MM.1S (cell line): ENCODE results near the gene TEKTIP1.

ENCODE experiments used
- DNase-seq: peaks from one replicate; pipeline ENCODE4 v3.0.0-alpha.2; 2015
- H2AFZ ChIP-seq: fragments of 300-600 bp; sonication (generic); 2 replicates; pipeline ENCODE4 v1.6.0; 2016; ENCODE audit warnings: antibody characterized with exemption, low read length
- H3F3A ChIP-seq: fragments of 300-600 bp; sonication (generic); 2 replicates; pipeline ENCODE4 v1.6.1; 2016; ENCODE audit warnings: mild to moderate bottlenecking, antibody characterized with exemption, low read length, moderate library complexity, mixed read lengths; ENCODE audit not compliant: insufficient read depth
- H3K27ac ChIP-seq: fragments of 300-600 bp; sonication (generic); 2 replicates; pipeline ENCODE4 v1.5.1; 2016; ENCODE audit warnings: mild to moderate bottlenecking, low read length
- H3K27me3 ChIP-seq: fragments of 300-600 bp; sonication (generic); replicated peaks from 2 replicates; pipeline ENCODE4 v1.6.0; 2016; ENCODE audit warnings: low read length; ENCODE audit not compliant: insufficient read depth
- H3K36me3 ChIP-seq: fragments of 300-600 bp; sonication (generic); replicated peaks from 2 replicates; pipeline ENCODE4 v1.6.1; 2016; ENCODE audit warnings: mild to moderate bottlenecking, low read length, mixed read lengths; ENCODE audit not compliant: insufficient read depth
- H3K4me1 ChIP-seq: fragments of 300-600 bp; sonication (generic); 2 replicates; pipeline ENCODE4 v1.6.1; 2016; ENCODE audit warnings: low read length, mixed read lengths
- H3K4me2 ChIP-seq: fragments of 300-600 bp; sonication (generic); 2 replicates; pipeline ENCODE4 v1.6.0; 2016; ENCODE audit warnings: low read depth, low read length
- H3K4me3 ChIP-seq: fragments of 300-600 bp; sonication (generic); 2 replicates; pipeline ENCODE4 v1.5.1; 2016; ENCODE audit warnings: low read length, mixed read lengths
- H3K79me2 ChIP-seq: fragments of 300-600 bp; sonication (generic); 2 replicates; pipeline ENCODE4 v1.6.1; 2016; ENCODE audit warnings: mixed run types, low read length, mixed read lengths
- H3K9ac ChIP-seq: fragments of 300-600 bp; sonication (generic); 2 replicates; pipeline ENCODE4 v1.6.1; 2016; ENCODE audit warnings: low read length, mixed read lengths
- H3K9me2 ChIP-seq: fragments of 300-600 bp; sonication (generic); replicated peaks from 2 replicates; pipeline ENCODE4 v1.6.1; 2016; ENCODE audit warnings: mild to moderate bottlenecking, low read length, mixed read lengths; ENCODE audit not compliant: insufficient read depth
- H3K9me3 ChIP-seq: fragments of 300-600 bp; sonication (generic); replicated peaks from 2 replicates; pipeline ENCODE4 v1.6.1; 2016; ENCODE audit warnings: mild to moderate bottlenecking, low read length, mixed read lengths; ENCODE audit not compliant: insufficient read depth
- H4K20me1 ChIP-seq: fragments of 300-600 bp; sonication (generic); 2 replicates; pipeline ENCODE4 v1.6.1; 2016; ENCODE audit warnings: mild to moderate bottlenecking, low read length, moderate library complexity, mixed read lengths; ENCODE audit not compliant: insufficient read depth
- EZH2 ChIP-seq: fragments of 300-600 bp; sonication (generic); optimal IDR thresholded peaks from 2 replicates; pipeline ENCODE3; 2017; ENCODE audit warnings: low read depth, mild to moderate bottlenecking, antibody characterized with exemption, low read length, mixed read lengths
- EZH2phosphoT487 ChIP-seq: fragments of 300-600 bp; sonication (generic); IDR thresholded peaks from 2 replicates; pipeline ENCODE4 v1.6.1; 2018; ENCODE audit warnings: antibody characterized with exemption, low read length
- TF ChIP-seq, protein P1 (sequence below): fragments of 300-600 bp; sonication (generic); IDR thresholded peaks from 2 replicates; pipeline ENCODE4 v1.5.1; 2016; ENCODE audit warnings: antibody characterized with exemption, low read length, mixed read lengths

Gene TEKTIP1

DNA sequence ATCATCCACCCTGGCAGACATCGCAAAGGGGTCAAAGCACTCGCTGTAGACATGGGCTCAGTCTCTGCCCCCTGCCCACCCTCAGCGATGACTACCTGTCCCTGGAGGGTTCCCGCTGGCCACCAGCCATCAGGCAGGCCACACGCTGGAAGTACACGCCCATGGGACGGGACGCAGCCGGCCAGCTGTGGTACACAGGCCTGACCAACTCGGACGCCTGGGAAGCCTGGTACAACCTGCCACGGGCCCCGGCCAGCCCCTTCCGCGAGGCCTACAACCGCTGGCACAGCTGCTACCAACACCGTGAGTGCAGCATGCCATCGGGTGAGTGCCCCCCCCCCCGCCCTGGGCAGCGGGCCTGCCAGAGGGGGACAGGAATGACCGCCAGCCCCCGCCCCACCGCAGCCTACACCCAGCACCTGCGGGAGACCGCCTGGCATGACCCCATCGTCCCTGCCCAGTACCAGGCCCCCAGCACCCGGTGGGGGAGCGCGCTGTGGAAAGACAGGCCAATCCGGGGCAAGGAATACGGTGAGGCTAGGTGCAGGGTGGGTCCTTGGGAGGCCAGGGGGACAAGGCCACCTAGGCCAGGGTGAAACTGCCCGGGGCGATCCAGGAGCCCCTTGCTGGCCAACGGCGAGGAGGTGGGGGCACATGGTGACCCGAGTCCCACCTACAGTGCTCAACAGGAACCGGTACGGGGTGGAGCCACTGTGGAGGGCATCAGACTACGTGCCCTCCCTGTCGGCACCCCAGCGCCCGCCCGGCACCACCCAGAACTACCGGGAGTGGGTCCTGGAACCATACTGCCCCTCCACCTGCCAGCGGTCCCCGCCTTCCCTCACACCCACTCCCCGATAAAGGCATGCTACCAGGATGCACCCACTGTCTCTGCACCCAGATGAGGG, 4.4 kb downstream of the TEKTIP1 start:
- no peak overlapping the region for H3K4me3 ChIP-seq
- H3F3A ChIP-seq, result peaks cover 4% of the 10 kb centered on the region
- no peaks in the 10 kb centered on the region for H3K36me3 ChIP-seq
- H3K9me3 ChIP-seq, result no peaks in the 10 kb centered on the region
- H3K4me1 ChIP-seq, result no peaks in the 10 kb centered on the region
- no peak overlapping the region for H3K9ac ChIP-seq
- H4K20me1 ChIP-seq, result no peaks in the 10 kb centered on the region
- no peaks in the 10 kb centered on the region for H3K79me2 ChIP-seq
- H3K27ac ChIP-seq, result no peak overlapping the region
- no peak for DNase-seq
- H3K9me2 ChIP-seq, result no peaks in the 10 kb centered on the region
- no peak overlapping the region for H2AFZ ChIP-seq
- TF ChIP-seq, protein P1, sequence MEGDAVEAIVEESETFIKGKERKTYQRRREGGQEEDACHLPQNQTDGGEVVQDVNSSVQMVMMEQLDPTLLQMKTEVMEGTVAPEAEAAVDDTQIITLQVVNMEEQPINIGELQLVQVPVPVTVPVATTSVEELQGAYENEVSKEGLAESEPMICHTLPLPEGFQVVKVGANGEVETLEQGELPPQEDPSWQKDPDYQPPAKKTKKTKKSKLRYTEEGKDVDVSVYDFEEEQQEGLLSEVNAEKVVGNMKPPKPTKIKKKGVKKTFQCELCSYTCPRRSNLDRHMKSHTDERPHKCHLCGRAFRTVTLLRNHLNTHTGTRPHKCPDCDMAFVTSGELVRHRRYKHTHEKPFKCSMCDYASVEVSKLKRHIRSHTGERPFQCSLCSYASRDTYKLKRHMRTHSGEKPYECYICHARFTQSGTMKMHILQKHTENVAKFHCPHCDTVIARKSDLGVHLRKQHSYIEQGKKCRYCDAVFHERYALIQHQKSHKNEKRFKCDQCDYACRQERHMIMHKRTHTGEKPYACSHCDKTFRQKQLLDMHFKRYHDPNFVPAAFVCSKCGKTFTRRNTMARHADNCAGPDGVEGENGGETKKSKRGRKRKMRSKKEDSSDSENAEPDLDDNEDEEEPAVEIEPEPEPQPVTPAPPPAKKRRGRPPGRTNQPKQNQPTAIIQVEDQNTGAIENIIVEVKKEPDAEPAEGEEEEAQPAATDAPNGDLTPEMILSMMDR, result no peak
- no peak for TF ChIP-seq EZH2phosphoT487
- TF ChIP-seq EZH2, result no peak
- no peak overlapping the region for H3K4me2 ChIP-seq
- H3K27me3 ChIP-seq, result no peaks in the 10 kb centered on the region

DNA sequence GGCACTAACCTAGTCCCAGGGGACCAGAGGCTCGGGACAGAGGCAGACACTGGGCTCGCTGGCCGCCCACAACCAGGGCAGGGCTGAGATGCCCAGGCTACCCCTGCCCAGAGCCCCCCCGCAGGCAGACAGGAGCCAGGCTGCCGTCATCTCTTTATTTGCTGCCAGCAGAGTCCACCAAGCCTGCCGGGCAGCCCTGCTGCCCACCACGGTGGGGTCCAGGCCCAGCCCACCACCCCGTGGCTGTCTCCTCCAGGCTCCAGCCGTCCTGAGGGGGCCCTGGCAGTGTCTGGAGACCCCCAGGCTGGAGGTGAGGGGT, 5.0 kb downstream of the TEKTIP1 start:
- no peaks in the 10 kb centered on the region for H3K36me3 ChIP-seq
- H3K9me2 ChIP-seq, result no peaks in the 10 kb centered on the region
- H3K9ac ChIP-seq, result no peak overlapping the region
- no peaks in the 10 kb centered on the region for H3K27me3 ChIP-seq
- H3F3A ChIP-seq, result peaks cover 4% of the 10 kb centered on the region
- H3K27ac ChIP-seq, result no peak overlapping the region
- no peak overlapping the region for H2AFZ ChIP-seq
- DNase-seq, result no peak
- H3K4me1 ChIP-seq, result no peaks in the 10 kb centered on the region
- no peaks in the 10 kb centered on the region for H3K9me3 ChIP-seq
- no peak for TF ChIP-seq EZH2
- TF ChIP-seq, protein P1, result no peak
- TF ChIP-seq EZH2phosphoT487, result no peak
- H3K4me3 ChIP-seq, result no peak overlapping the region
- H3K4me2 ChIP-seq, result no peak overlapping the region
- H3K79me2 ChIP-seq, result no peaks in the 10 kb centered on the region
- no peaks in the 10 kb centered on the region for H4K20me1 ChIP-seq

DNA sequence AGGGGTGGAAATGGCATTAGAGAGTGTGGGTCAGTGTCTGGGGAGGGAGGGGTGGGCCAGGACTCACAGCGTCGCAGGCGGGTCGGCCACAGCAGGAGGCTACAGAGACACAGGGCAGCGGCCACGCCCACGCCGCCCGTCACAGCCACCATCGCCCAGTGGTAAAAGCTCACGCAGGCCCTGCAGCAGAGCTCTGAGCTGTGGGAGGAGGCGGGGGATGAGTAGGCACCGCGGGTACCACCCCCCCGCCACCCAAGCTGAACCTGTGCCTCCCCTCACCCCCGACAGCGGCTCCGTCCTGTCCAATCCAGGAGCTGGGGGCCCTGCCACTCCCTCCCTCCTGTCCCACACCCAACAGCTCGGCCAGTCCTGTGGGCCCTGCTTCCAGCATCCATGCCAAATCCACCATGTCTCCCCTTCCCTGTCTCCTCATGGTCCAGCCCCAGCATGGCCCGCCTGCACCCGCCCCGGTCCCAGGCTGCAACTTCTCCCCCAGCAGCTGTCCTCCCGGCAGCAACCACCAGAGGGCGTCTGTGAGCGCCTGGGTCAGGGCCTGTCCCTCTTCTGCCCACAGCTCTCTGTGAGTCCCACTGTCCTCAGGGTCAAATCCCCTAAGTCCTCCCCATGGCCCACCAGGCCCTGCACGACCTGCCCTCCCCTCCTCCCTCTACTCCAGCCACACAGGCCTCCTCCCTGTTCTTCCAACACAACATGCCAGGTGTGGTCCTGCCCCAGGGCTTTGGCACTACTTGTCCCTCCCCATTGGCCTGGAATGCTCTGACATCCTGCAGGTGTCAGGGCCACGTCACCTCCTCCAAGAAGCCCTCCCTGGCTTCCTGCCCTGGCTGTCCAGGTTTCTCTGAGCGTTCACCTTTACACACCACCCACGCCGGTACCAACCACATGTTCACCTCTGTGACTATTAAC, 6.0 kb downstream of the TEKTIP1 start:
- Histone ChIP-seq H3K27ac (0 out of 2 replicates have a peak overlapping the region, but pooled peaks have one; percentile 7), H2AFZ (no peak overlapping the region), H4K20me1 (no peaks in the 10 kb centered on the region), H3K4me2 (no peak overlapping the region), H3K79me2 (no peaks in the 10 kb centered on the region), H3K9me3 (no peaks in the 10 kb centered on the region), H3K9me2 (no peaks in the 10 kb centered on the region), H3K4me1 (no peaks in the 10 kb centered on the region), H3K4me3 (no peak overlapping the region), H3K9ac (no peak overlapping the region), H3F3A (peaks cover 4% of the 10 kb centered on the region), H3K36me3 (no peaks in the 10 kb centered on the region), H3K27me3 (no peaks in the 10 kb centered on the region)
- DNase-seq, result peak; percentile 58
- TF ChIP-seq EZH2phosphoT487 (no peak), EZH2 (no peak)
- TF ChIP-seq, protein P1, result peak; percentile 95
